Measurements from ENCODE around the gene MTM1. TPM values are rescaled to one million over a fixed set of nuclear protein-coding genes. Genes with fewer than 3 reads are reported as not detected.
A peak's percentile ranks its signal among the peaks of the same experiment; 100 is the strongest.

The MTM1 gene
- total RNA-seq, 1 donor: 10.8 TPM

- DNase-seq (ENCODE audit: low read depth): no peak
- H3K4me3 ChIP-seq (ENCODE audit: low read depth, low read length): peak within 1 kb of the TSS; percentile 72
- TF ChIP-seq CTCF (IDR thresholded peaks at IDR 0.05; ENCODE audit: insufficient read depth, low read length): no peak
These were observed 124.7 kb downstream of the MTM1 start, which contains the start of gene MTMR1 for GRCh38 chrX:150692831-150693724. Gene MTMR1 (plus strand): TSS chrX:150693396. CDS start chrX:150693531, 135 bp downstream.

- DNase-seq (ENCODE audit: low read depth): peak; percentile 68
- TF ChIP-seq CTCF (IDR thresholded peaks at IDR 0.05; ENCODE audit: insufficient read depth, low read length): no peak
- peak overlapping the region; percentile 72 for H3K4me3 ChIP-seq (ENCODE audit: low read depth, low read length)
These were observed 125.5 kb downstream of the MTM1 start for GRCh38 chrX:150693725-150694574.

GRCh38 chrX:150694738-150695410, 126.5 kb downstream of the MTM1 start:
- no peak overlapping the region for H3K4me3 ChIP-seq (ENCODE audit: low read depth, low read length)
- TF ChIP-seq CTCF (IDR thresholded peaks at IDR 0.05; ENCODE audit: insufficient read depth, low read length): no peak
- no peak for DNase-seq (ENCODE audit: low read depth)

- no peak overlapping the region for H3K4me3 ChIP-seq (ENCODE audit: low read depth, low read length)
- DNase-seq (ENCODE audit: low read depth): no peak
- TF ChIP-seq CTCF (IDR thresholded peaks at IDR 0.05; ENCODE audit: insufficient read depth, low read length): no peak
These were observed 127.9 kb downstream of the MTM1 start for GRCh38 chrX:150696331-150696730.

- DNase-seq (ENCODE audit: low read depth): no peak
- H3K4me3 ChIP-seq (ENCODE audit: low read depth, low read length): no peak overlapping the region
- TF ChIP-seq CTCF (IDR thresholded peaks at IDR 0.05; ENCODE audit: insufficient read depth, low read length): no peak
These were observed 128.4 kb downstream of the MTM1 start for GRCh38 chrX:150696866-150697265.

GRCh38 chrX:150697641-150698040, 129.2 kb downstream of the MTM1 start:
- no peak overlapping the region for H3K4me3 ChIP-seq (ENCODE audit: low read depth, low read length)

More at GRCh38 chrX:150697641-150698040, 129.2 kb downstream of the MTM1 start:
- no peak for TF ChIP-seq CTCF (IDR thresholded peaks at IDR 0.05; ENCODE audit: insufficient read depth, low read length)
- no peak for DNase-seq (ENCODE audit: low read depth)

Data from fibroblast of the aortic adventitia (primary cell).